ENCODE measurements around the gene STMN1.

The STMN1 gene

GRCh38 chr1:25856856-25857255 is 49.4 kb downstream of the STMN1 start:
- no peak for DNase-seq (ENCODE audit: low spot score)
- no peak for TF ChIP-seq CTCF (IDR thresholded peaks at IDR 0.05; ENCODE audit: extremely low read depth, missing control alignments)

GRCh38 chr1:25854554-25854953 is 51.7 kb downstream of the STMN1 start:
- DNase-seq (ENCODE audit: low spot score), result no peak
- no peak for TF ChIP-seq CTCF (IDR thresholded peaks at IDR 0.05; ENCODE audit: extremely low read depth, missing control alignments)

All from GM20000 (cell line).